Sciatic nerve (tissue), 2 donors: ENCODE data around the gene DDX49. TPM values are rescaled to one million over a fixed set of nuclear protein-coding genes. Genes with fewer than 3 reads are reported as not detected.
"Not testable (repeated sequence)": the region's sequence is repeated elsewhere in the genome, so short reads cannot be mapped to it uniquely, and the experiment has no call there.

Experiments used
- ATAC-seq: fragments of 200-7000 bp; cut with Tn5 transposase; one replicate; pipeline ENCODE4 v1.9.1; 2020; ENCODE audit warnings: mild to moderate bottlenecking, moderate library complexity
- DNase-seq: peaks from one replicate; pipeline ENCODE4 v3.0.0-alpha.2; 2020; ENCODE audit warnings: low spot score
- intact Hi-C: fragments of 100-400 bp; cut with DNase I; formaldehyde crosslinking; loops from one replicate; pipeline ENCODE4 v1.14.2; 2022
- total RNA-seq: library from RNA; stranded (reverse); fragmentation: NEBNext Ultra II Directional; extraction: Animal tissue kit (Norgen Biotek cat#: 25700); gene quantifications from one replicate; pipeline ENCODE4 v1.2.1, GENCODE V29; 2021
- donor health status: DM: no; HTN: no; CAD: no.
- donor health status: DM: no; HTN: no; CAD: no.

The DDX49 gene
- total RNA-seq, 1 donor from 2014 or later = 24.0 TPM

- intact Hi-C loops = no loop called here
Observed at GRCh38 chr19:18895038-18895823, 24.3 kb upstream of the DDX49 start.

GRCh38 chr19:18895824-18896341 is 23.6 kb upstream of the DDX49 start, which contains the start of gene CERS1:
TSS of gene CERS1 (minus strand) at chr19:18896158. CDS start at chr19:18896072, 86 bp downstream.
- ATAC-seq (no peak), DNase-seq (no peak)
- intact Hi-C loops = no loop called here

More at GRCh38 chr19:18895038-18895823, 24.3 kb upstream of the DDX49 start:
- DNase-seq = peak; percentile 77
- peak; percentile 45 for ATAC-seq

- intact Hi-C loops = no loop called here
- ATAC-seq (no peak), DNase-seq (no peak)
Observed at GRCh38 chr19:18896421-18896841, 23.1 kb upstream of the DDX49 start.

DNA sequence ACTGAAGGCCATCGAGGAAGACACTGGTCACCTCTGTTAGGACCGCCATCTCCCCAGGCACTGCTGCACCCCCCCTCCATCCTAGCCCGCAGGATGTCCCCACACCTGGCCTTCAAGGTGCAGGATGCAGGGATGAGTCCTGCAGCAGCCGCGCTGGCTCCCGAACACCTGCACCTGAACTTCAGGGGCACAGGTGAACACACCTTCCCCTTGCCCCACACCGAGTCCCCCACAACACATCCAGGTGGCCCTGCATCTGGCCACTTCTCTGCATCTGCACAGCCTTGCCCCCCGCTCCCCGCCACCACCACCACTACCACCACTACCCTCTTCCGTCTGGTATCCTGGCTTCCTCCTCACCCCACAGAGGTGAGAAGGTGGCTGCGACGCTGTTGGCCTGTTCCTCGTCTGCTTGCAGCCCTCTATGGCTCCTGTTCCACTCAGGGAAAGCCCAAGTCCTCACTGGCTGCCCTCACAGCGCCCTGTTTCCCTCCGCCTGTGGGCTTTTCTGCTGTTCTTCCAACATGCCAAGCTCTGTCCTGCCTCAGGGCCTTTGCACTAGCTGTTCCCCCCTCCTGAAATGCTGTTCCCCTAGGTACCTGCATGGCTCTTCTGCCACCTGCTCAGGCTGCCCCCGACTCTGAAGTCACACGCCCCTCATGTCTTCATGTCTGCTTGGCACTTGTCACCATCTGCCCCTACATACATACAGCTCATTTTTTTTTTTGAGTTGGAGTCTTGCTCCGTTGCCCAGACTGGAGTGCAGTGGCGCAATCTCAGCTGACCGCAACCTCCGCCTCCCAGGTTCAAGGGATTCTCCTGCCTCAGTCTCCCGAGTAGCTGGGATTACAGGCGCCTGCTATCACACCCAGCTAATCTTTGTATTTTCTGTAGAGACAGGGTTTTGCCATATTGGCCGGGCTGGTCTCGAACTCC is 22.2 kb upstream of the DDX49 start:
- ATAC-seq (no peak), DNase-seq (no peak)
- intact Hi-C loops = no loop called here

- DNase-seq = no peak
- intact Hi-C loops = no loop called here
- ATAC-seq = no peak
Observed at GRCh38 chr19:18898081-18898606, 21.4 kb upstream of the DDX49 start.

GRCh38 chr19:18898607-18899408 is 20.7 kb upstream of the DDX49 start:
- intact Hi-C loops = no loop called here
- no peak for DNase-seq
- no peak for ATAC-seq

GRCh38 chr19:18899624-18900560 is 19.6 kb upstream of the DDX49 start:
- ATAC-seq (no peak), DNase-seq (no peak)
- intact Hi-C loops = loop anchor here (10.0 kb wide), 1 partner anchor 85 kb away; no protein-coding TSS in a partner anchor

- ATAC-seq (no peak), DNase-seq (no peak)
- intact Hi-C loops = loop anchor here (10.0 kb wide), 1 partner anchor 84 kb away; no protein-coding TSS in a partner anchor
Observed at GRCh38 chr19:18900700-18901481, 18.6 kb upstream of the DDX49 start.

DNA sequence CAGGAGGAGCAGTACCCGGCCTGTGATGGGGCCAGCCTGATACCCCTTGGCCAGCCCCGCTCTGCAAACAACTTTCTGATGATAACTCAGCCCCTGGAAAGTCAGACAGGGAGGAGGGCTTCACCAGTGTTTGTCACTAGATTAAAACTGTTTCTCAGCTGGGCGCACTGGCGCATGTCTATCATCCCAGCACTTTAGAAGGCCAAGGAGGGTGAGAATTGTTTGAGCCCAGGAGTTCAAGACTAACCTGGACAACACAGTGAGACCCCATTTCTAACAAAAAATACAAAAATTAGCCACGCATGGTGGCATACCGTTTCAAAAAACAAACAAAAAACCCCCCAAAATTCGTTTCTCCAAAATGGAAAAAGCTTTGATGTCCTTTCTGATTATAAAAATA is 18.0 kb upstream of the DDX49 start:
- intact Hi-C loops = loop anchor here (10.0 kb wide), 1 partner anchor 83 kb away; no protein-coding TSS in a partner anchor
- ATAC-seq (no peak), DNase-seq (no peak)

DNA sequence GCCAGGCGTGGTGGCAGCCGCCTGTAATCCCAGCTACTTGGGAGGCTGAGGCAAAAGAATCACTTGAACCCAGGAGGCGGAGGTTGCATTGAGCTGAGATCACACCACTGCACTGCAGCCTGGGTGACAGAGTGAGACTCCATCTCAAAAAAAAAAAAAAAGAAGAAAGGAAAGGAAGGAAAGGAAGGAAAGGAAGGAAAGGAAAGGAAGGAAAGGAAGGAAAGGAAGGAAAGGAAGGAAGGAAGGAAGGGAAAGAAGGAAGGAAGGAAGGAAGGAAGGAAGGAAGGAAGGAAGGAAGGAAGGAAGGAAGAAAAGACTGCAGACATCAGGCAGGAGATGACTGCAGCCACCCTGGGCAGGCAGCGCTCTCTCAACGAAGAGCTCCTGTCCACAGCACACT is 17.0 kb upstream of the DDX49 start:
- intact Hi-C loops = loop anchor here (10.0 kb wide), 1 partner anchor 82 kb away; no protein-coding TSS in a partner anchor
- ATAC-seq, DNase-seq: not testable (repeated sequence)

GRCh38 chr19:18903156-18904037 is 16.1 kb upstream of the DDX49 start:
- intact Hi-C loops = loop anchor here (10.0 kb wide), 1 partner anchor 81 kb away; no protein-coding TSS in a partner anchor
- no peak for DNase-seq
- no peak for ATAC-seq

DNA sequence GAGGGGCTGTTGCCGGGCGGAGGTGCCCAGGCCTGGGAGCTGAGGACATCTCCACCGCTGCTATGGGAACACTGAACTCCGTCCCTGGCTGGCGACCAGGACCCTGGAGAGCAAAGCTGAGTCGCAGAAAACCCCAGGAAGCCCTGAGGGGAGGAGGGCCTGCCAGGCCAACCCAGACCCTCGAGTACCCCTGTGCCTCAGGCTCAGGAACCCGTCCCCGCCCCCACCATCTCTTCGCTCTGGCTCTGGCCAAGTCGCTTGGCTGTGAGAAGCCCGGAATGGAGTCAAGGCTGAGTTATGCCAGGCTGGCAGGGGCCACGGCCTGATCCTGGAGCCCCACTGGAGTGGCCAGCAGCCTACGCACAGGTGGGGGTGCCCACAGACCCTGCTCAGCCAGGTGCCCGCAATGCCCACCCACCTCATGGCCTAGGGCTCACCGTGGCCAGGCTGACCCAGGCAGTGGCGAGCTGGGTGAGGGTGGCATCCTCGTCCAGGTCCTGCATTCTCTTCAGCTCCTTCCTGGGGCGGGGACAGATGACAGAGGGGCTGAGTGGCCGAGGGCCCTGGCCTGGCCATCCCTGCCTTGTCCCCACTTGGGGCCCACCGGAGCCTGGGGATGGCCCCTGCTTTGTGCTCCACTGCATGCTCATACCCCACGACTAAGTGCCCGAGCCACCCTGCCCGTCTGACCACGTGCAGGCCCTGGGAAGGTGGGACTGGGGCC is 15.0 kb upstream of the DDX49 start:
- intact Hi-C loops = loop anchor here (10.0 kb wide), 1 partner anchor 80 kb away; no protein-coding TSS in a partner anchor
- ATAC-seq (no peak), DNase-seq (no peak)

DNA sequence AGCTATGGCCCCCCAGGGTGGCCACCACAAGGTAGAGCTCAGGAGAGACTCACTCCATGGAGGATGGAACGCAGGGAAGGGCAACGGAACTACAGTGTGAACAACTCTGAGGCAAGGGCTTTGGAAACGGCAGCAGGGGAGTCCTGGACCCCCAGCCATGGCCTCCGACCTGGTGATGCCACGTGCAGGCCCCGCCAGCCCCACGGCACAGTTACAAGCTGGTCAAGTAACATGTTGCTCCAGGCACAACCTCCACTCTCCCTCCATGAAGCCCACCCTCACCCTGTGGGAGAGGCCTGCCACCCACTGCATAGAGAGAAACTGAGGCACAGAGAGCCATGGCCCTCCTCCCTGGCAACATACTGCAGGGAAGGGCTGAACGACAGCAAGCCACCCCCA is 14.5 kb upstream of the DDX49 start:
- intact Hi-C loops = loop anchor here (10.0 kb wide), 1 partner anchor 80 kb away; no protein-coding TSS in a partner anchor
- ATAC-seq = no peak
- no peak for DNase-seq

DNA sequence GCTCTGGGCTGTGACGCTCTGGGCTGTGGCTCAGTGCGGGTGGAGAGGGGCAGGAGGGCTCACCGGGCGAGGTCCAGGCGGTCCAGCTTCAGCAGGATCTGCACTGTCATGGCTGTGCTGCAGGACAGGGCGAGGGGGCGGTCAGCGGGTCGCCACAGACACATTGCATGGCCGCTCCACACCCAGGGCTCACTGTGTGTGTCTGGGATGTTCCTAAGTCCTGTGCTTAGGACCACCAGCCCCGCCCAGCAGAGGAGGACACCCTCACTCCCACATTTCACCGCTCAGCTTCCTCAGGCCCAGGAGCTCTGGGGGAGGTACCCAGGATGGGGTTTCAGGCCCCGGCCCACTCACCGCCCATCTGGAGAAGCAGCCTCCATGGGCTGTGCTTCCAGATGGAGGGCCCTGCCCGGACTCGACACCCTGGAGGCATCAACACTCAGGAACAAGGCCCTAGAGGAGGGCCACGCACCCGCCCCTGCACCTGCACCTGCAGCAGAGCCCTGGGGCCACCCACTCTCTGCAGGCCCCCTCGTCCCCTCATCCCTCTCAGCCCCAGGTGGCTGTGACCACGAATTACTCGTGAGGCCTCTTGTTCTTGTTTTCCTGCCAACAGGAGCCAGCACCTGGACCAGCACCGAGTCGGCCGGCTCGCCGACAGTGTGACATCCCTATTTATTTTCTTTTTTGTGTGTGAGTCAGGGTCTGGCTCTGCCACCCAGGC is 13.8 kb upstream of the DDX49 start:
- intact Hi-C loops = loop anchor here (10.0 kb wide), 1 partner anchor 79 kb away; no protein-coding TSS in a partner anchor
- no peak for DNase-seq
- ATAC-seq = no peak
